HPDE6-E6E7 (cell line): ENCODE results near the gene PET100.
A peak's percentile ranks its signal among the peaks of the same experiment; 100 is the strongest.

ENCODE experiments used
- DNase-seq: peaks from one replicate; pipeline ENCODE4 v3.0.0; 2011; ENCODE audit warnings: missing footprints; ENCODE audit errors: extremely low spot score

PET100 gene

DNA sequence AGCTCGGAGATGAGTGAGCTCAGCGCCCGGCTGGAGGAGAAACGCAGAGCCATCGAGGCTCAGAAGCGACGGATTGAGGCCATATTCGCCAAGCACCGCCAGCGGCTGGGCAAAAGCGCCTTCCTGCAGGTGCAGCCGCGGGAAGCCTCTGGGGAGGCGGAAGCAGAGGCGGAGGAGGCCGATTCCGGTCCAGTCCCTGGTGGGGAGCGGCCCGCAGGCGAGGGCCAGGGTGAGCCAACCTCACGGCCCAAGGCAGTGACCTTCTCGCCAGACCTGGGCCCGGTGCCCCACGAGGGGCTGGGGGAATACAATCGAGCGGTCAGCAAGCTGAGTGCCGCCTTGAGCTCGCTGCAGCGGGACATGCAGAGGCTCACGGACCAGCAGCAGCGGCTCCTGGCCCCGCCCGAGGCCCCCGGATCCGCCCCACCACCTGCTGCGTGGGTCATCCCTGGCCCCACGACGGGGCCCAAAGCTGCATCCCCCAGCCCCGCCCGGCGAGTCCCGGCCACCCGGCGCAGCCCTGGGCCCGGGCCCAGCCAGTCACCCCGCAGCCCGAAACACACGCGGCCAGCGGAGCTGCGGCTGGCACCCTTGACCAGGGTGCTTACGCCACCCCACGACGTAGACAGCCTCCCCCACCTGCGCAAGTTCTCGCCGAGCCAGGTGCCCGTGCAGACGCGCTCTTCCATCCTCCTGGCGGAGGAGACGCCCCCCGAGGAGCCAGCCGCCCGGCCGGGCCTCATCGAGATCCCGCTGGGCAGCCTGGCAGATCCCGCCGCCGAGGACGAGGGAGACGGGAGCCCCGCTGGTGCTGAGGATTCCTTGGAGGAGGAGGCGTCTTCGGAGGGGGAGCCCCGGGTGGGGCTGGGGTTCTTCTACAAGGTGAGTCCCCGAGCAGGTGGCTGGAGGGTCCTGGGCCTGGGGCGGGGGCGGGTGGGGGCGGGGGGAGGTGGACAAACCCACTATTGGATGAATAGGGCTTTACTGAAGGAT lies 17.0 kb upstream of the PET100 start:
- no peak for DNase-seq

GRCh38 chr19:7614859-7615741 lies 14.5 kb upstream of the PET100 start:
- no peak for DNase-seq

GRCh38 chr19:7617172-7617571 lies 12.4 kb upstream of the PET100 start:
- no peak for DNase-seq

DNA sequence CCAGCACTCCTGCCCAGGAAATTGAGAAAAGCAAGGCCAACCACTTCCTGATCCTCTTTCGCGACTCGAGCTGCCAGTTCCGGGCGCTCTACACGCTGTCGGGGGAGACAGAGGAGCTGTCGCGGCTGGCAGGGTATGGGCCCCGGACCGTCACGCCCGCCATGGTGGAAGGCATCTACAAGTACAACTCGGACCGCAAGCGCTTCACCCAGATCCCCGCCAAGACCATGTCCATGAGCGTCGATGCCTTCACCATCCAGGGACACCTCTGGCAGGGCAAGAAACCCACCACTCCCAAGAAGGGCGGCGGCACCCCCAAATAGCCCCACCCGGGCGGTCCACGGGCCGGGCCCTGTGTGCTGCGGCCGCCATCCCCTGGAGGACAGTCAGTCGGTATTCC lies 11.9 kb upstream of the PET100 start:
- DNase-seq, result no peak

DNA sequence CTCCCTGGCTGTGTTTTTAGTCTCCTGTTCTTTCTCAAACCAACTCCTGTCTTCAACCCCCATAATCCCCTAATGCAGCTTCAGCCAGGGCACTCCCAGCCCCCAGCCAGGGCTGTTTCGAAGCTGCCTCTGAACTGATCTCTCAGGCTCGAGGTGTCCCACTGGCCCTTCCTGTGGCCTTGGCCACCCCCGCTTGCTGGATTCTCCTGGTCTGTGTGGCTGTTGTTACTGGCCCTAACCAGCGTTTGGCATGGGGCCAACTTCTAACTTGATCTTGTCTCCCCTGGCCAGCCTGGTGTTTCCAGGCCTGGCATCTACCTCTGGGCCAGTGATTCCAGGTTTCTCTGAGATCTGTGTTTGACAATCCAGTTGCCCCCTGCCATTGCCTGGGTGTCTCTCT lies 11.2 kb upstream of the PET100 start:
- DNase-seq, result no peak

- peak; percentile 50 for DNase-seq
Observed at GRCh38 chr19:7618771-7619510, 10.7 kb upstream of the PET100 start.

DNA sequence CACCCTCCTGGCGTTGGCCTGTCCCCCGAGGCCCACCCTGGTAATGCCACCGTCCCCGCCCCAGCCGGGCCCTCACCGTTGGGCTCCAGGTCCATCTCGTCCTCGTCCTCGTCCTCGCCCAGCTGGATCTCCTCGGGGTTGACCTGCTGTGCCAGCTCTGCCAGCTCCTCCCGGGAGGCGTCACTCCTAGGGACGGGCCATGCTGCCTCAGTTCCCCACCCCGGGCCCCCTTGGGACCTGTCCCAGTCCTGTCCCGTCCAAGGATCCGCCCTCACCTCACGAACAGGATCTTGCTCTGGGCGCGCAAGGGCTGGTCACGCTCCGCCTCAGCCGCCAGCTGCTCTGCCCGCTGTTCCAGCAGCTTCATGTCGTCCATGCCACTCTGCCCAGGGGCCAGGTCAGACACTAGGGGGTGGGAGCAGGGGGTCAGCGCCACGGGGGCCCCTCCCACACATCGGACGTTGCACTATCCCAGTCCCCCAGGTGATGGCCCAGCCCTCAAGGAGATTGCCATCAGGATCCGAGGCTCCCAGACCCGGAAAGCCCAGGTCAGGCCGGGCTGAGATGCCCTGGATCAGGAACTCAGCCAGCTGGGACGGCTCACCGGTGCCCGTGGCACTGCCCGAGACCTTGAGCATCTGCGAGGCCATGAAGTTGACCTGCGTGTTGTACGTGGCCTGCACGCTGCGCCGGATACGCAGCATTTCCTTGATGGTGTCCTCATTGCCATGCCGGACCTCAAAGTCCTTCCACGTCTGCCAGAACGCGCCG lies 9.7 kb upstream of the PET100 start:
- DNase-seq, result no peak

- no peak for DNase-seq
Observed at GRCh38 chr19:7620442-7621412, 8.9 kb upstream of the PET100 start.

DNA sequence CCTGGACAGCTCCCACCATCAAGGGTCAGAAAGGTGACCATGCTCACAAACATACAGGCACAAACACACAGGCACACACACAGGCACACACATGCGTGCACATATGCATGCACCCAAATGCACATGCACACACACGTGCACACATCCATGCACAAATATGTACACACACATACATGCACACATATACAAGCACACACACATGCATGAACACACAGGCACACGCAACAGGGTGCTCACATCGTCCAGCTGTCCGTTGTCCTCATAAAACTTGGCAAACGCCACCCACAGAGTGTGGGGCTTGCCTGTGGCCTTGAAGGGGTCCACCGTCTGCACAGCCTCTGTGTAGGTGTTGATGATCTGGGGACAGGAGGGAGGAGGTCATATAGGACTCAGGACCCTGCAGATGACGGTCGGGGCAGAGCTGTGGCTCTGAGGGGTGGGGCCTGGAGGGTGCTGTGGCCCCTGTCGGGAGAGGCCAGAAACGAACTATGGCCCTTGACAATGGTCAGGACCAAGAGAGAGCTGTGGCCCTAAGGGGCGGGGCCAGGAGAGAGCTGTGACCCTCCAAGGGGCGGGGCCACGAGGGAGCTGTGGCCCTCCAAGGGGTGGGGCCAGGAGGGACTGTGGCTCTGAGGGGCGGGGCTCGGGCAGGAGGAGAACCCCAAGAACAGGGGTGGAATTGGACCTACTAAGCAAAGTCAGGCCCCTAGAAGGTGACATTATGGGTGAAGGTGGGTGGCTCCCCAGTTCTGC lies 6.5 kb upstream of the PET100 start:
- DNase-seq, result no peak

DNA sequence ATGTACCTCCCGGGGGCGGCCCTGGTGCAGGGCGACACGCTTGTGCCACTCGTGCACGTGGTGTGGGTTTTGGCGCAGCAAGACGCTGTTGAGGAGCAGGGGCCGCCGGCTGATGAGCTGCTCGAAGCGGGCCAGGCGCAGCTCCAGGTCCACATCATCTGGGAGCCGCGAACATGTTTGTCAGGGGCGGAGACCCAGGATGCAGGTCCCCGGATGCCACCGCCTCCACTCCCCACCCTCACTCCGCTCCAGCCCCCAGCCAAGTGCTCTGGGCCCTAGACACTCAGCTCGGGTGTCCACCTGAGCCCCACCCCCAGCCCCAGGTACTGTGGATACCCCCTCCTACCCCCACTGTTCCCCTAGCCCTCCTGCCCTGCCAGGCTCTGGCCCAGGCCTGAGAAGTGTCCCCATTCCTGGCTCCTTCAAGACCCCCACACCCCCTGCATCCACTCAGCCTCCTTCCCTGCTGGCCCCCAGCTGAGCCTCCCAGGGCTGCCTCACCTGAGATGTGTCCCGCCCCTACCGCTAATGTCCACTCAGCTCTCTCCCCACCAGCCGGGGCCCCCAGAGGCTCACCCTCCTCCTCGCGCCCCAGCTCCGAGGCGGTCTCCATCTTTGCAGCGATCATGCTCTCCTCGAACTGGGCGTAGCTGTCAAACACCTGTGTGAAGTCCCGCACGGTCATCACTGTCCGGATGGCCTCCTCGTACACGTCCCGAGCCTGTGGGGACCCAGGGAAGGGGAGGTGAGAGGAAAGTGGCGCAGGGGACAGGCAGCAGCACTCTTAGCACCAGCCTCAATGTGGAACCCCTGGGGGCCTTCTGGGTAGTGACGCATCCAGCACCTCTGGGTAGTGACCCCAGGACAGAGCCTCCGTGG lies 5.6 kb upstream of the PET100 start:
- no peak for DNase-seq

GRCh38 chr19:7624810-7625209 lies 4.8 kb upstream of the PET100 start:
- no peak for DNase-seq

- DNase-seq, result no peak
Observed at GRCh38 chr19:7625763-7626372, 3.7 kb upstream of the PET100 start.

DNA sequence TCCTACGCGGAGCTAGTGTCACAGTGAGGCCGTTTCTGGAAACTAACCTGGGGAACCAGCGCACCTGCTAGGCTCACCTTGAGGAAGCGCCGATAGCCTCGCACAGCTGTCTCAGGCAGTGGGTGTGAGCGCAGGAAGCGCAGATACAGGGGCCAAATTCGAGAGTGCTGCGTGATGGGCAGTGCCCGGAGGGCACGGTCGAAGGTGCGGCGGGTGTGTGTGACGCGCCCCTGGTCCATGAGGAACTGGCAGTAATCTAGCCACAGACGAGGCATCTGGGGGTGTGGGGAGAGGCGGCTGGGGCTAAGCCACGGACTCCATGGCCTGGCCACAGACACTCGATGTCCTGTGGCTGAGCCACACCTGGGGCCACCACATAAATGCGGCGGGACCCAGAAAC lies 2.4 kb upstream of the PET100 start:
- no peak for DNase-seq

GRCh38 chr19:7628589-7629311 lies 843 bp upstream of the PET100 start:
- no peak for DNase-seq

DNA sequence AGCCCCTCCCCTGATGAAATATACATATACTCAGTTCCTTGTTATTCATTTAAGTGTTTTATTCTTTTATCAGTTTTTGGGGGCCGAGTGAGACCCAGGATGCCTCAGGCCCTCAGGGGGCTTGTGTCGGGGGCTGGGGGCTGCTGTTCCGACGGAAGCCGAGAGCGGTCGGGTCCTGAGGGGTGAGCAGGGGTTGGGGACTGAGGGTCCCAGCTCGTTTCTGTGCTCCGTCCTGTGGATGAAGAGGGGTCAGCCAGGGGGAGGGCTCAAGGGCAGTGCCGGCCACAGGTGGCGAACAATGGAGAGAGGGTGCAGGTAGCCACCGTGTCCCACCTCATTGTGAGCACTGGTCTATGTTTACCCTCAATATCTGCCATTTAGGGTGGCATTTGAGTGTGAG lies 2.0 kb downstream of the PET100 start:
- DNase-seq, result no peak

- DNase-seq, result no peak
Observed at GRCh38 chr19:7632340-7633203, 3.0 kb downstream of the PET100 start.
